Fibroblast of pulmonary artery (primary cell): Measurements from ENCODE around the gene SORT1.
A peak's percentile ranks its signal among the peaks of the same experiment; 100 is the strongest.

Experiments used
- DNase-seq: peaks from one replicate; pipeline ENCODE4 v3.0.0-alpha.2; 2010; ENCODE audit warnings: low read depth
- H3K4me3 ChIP-seq: replicated peaks from 2 replicates; pipeline ENCODE4 v1.5.1; 2011; ENCODE audit warnings: low read depth, mild to moderate bottlenecking, control low read depth, low read length, moderate library complexity
- TF ChIP-seq, protein P1 (sequence below): IDR thresholded peaks from 2 replicates; pipeline ENCODE4 v1.5.1; 2011; ENCODE audit warnings: mild to moderate bottlenecking, control low read depth, low read length, inconsistent platforms; ENCODE audit errors: missing control alignments

SORT1 gene

DNA sequence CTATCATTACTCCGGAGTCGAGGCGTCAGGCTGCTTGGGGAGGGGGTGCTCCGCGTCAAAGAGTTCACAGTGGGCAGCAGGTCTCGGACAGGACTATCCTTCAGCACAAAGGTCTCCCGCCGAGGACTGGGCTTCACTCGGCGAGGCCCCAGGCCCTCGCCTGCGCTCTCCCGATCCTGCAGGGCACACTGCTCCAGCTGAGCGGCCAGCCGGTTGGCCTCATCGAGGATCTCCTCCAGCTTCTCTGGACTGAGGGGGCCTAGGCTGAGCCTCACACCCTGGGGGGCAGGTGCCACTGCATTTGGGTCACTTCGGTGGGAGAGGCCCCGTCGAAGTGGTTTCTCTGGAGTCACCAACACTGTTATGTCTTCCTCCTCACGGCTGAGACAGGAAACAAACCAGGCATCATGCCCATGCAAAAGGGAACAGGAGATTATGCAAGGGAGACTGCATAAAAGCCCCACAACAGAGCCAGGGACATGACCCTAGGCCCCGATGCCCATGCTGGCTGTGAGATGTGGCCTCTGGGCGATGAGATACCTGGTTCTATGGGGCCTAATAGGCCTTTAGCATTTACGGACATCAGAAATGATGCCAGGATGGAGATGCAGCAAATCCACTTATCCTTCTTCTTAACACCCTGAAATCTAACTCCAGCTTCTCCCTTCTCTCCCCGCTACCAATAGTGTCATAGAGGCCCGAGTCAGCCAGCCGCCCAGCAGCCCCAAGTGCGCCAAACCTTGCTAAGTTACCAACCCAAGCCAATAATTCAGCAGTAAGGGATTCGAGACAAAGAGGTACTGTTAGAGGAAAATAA is 115.8 kb downstream of the SORT1 start:
- TF ChIP-seq, protein P1, sequence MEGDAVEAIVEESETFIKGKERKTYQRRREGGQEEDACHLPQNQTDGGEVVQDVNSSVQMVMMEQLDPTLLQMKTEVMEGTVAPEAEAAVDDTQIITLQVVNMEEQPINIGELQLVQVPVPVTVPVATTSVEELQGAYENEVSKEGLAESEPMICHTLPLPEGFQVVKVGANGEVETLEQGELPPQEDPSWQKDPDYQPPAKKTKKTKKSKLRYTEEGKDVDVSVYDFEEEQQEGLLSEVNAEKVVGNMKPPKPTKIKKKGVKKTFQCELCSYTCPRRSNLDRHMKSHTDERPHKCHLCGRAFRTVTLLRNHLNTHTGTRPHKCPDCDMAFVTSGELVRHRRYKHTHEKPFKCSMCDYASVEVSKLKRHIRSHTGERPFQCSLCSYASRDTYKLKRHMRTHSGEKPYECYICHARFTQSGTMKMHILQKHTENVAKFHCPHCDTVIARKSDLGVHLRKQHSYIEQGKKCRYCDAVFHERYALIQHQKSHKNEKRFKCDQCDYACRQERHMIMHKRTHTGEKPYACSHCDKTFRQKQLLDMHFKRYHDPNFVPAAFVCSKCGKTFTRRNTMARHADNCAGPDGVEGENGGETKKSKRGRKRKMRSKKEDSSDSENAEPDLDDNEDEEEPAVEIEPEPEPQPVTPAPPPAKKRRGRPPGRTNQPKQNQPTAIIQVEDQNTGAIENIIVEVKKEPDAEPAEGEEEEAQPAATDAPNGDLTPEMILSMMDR: no peak
- DNase-seq: peak; percentile 36
- H3K4me3 ChIP-seq: peak overlapping the region; percentile 82

DNA sequence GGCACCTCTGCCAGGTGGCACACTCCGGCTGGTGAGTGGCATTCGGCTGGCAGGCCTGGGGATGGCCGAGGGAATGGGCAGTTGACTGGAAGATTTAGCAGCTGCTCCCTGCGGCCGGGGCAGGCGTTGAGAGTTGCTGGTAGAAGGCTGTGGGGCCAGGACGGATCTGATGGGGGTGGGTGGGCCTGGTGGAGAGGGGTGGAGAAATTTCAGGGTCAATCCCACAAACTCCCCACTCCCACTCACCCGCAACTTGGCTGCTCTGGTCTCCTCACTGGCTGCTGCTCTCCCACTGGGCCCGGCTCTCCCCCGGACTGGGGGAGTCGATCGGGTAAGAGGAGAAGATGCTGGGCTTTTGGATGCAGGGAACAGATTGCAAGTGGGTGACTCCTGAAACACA is 116.9 kb downstream of the SORT1 start:
- no peak for DNase-seq
- no peak overlapping the region for H3K4me3 ChIP-seq
- TF ChIP-seq, protein P1: no peak

DNA sequence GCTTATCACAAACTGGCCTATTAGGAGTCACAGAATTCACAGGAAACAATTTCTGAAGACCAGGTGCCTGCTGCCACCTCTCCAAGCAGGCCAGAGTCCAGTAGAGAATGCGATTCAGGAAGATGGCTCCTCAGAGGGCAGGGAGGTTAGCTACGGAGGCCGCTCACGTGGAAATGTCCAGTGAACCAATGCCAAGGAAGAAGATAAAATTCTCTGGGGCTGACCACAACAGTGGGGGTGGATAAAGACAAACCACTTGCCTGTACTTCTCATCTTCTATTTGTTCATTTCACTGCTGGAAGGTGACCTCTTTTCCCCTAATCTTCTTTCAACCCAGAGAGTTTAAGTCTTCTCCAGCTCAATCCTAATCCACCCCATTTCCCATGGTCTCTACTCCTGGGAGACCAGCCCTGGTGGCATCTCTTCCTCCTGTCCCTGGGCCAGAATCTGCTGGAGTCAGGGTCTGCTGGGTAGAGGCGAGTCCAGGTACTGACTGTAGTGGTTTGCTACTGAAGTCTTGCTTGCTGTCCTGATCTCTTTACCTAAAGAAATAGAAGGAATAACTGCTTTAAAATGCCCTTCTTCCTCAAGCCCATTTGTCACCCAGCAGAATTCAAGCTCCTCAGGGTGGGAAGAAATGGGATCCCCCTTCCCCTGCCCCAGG is 118.0 kb downstream of the SORT1 start:
- TF ChIP-seq, protein P1: no peak
- DNase-seq: no peak
- H3K4me3 ChIP-seq: no peak overlapping the region

DNA sequence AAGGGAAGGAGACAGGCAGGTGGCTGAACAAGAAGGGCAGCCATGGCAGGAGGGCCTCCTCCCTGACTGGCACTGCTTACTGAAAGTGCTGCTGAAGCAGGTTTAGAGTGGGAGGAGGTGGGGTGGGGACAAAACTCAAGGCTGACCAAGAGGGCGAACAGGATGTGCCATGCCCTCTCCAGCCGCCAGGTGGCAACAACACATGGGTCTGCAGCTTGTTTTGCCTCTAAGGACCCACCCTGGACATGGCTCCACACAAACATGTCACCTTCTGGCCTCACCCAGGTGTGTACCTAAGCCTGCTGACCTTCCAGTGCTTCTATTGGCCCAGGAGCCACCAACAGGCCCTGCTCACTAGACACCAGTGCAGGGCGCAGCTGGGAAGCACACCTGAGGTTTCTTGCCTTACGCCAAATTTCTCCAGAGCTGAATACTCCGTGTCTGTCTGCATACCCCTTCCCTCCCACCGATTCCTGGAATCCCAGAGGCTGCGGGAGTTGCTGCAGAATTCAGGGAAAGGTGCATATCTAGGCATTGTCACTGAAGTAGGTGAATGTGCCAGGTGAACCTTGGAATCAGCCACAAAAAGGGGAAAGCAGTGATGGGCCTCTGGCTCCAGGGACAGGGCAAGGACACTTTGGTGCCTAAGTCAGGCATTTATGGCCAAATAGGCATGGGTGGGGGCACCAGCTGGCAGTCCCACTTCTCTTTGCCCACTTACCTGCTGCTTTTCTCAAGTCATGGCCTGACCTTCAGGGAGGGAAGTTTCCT is 120.1 kb downstream of the SORT1 start:
- peak; percentile 80 for DNase-seq
- TF ChIP-seq, protein P1: peak; percentile 95
- H3K4me3 ChIP-seq: no peak overlapping the region

DNA sequence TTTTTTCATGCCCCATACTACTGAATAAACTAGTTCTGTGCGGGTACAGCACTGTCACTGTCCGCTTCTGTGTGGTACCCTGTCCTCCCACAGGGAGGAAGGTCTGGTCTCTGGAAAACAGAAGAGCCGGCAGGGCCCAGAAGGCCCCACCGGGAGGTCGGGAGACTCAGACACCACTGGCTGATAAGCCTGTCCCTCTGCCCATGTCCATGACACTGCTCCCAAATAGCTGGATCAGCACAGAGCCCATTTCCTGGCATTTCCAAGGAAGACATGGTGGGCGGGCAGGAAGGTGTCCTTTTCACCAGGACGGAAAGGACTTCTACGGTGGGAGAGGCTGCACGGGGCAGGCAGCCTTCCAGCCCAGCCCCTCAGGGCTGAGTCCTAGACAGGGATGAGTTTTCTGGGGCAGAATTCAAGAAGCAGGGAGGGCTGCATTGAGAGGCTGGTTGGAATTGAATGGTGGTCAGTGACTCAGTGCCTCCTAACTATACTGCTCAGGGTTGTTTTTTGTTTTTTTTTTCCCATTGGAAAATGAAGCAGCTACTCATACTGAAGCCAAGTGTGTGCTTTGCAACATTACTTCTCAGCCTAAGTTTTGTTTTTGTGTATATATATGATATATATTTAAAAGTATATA is 121.9 kb downstream of the SORT1 start:
- TF ChIP-seq, protein P1: no peak
- H3K4me3 ChIP-seq: no peak overlapping the region
- no peak for DNase-seq
